SKM-1 (cell line): Measurements from ENCODE around the gene ADARB2.
"Not testable (repeated sequence)": the region's sequence is repeated elsewhere in the genome, so short reads cannot be mapped to it uniquely, and the experiment has no call there.

Experiments used
- DNase-seq: peaks from one replicate; lab custom pipeline; 2025; ENCODE audit not compliant: unreplicated experiment; lab: John Stamatoyannopoulos, UW

The ADARB2 gene

DNA sequence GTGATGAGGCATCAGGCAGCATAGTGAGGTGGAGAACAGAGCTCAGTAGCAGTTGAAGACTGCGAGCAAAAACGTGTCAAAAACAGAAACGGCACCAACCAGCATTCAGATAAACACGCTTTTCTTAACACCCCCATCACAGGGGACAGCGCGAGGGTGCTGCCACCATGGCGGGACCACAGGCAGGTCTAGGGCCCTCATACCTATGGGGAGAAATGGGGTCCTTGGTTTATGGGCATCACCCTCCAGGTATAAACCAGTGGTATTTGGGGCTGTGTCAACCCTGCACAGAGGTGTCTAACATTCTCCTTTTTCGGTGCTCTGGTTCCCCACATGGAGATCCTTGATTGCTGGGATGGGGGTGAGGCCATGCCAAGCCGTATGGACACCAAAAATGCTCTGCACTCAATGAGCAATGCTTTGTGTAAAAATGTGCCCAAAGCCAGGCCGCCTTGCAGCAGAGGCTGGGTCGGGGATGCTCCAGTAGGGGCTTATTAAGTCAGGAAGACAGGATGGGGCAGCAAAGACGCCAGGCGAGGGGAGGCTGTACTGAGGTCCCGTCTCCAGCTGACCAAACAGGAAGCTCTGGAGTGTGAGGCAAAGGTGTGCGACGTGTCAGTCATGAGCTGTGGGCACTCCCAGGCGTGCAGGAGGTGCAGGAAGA is 489.6 kb downstream of the ADARB2 start:
- no peak for DNase-seq

DNA sequence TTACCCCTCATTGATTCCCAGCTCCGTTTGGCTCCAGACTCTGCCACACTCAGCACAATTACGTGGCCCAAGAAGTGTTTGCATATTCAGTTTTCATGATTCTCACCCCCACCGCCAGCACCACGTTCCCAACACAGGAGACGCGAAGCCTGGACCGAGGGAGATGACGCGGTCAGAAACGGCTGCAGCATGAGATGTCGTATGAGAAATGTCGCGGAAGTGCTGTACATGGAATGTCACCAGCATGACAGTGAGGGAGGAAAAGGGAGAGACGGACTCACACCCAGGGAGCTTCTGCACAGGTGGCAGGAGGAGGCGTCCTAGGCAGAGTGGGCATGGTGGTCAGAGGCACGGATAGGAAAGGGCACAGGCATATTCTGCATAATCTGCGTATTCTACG is 492.8 kb downstream of the ADARB2 start:
- DNase-seq = no peak

DNA sequence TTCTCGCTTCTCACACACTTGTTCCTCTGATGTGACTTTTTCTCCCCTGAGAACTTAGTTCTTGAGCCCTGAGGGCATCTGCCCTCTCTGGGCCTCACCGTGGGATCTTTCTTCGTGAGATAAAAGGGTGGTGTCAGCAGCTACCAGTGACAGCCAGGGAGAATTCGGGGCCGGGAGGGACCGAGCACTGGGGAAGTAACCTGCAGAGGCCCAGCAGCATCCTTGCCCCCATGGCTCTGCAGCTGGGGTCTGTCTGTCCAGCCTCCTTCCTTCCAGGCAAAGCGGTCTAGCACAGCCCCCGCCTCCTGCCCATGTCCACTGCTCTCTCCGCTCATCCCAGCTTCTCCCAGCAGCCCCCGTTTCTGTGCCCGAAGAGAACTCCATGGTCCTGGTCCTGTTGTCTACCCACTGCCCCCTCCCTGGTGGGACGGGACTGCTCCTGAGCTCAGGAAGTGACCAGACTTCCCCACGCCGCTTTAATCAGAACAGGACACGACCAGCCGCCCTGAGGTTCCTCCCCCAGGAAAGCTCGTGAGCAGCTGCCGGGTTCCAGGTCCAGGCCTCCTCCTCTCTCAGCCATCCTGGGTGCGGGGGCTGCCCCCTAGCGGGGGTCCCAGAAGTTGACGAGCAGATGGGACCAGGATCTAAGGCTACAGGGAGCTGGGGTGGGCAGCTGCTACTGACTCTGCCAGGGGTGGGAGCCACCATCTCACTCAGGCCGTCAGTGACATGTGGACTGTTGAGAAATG is 493.7 kb downstream of the ADARB2 start:
- no peak for DNase-seq

DNA sequence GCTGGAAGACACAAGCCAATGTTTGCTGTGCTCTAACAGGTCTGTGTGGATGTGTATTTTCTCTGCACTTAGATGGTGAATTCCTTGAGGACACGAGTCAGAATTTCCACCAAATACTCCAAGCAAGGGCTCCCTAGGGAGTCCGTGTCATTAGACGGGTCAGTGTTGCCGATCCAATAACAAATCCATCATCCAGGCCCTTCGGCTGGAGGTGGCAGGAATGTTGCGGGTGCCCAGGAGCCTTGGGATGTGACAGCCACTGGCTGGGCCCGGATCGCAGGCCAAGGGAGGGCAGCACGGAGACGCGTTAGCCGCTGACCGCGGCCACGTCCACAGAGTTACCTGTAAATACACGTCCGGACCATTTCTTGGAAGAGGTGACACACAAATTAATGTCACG is 494.4 kb downstream of the ADARB2 start:
- DNase-seq = no peak

DNA sequence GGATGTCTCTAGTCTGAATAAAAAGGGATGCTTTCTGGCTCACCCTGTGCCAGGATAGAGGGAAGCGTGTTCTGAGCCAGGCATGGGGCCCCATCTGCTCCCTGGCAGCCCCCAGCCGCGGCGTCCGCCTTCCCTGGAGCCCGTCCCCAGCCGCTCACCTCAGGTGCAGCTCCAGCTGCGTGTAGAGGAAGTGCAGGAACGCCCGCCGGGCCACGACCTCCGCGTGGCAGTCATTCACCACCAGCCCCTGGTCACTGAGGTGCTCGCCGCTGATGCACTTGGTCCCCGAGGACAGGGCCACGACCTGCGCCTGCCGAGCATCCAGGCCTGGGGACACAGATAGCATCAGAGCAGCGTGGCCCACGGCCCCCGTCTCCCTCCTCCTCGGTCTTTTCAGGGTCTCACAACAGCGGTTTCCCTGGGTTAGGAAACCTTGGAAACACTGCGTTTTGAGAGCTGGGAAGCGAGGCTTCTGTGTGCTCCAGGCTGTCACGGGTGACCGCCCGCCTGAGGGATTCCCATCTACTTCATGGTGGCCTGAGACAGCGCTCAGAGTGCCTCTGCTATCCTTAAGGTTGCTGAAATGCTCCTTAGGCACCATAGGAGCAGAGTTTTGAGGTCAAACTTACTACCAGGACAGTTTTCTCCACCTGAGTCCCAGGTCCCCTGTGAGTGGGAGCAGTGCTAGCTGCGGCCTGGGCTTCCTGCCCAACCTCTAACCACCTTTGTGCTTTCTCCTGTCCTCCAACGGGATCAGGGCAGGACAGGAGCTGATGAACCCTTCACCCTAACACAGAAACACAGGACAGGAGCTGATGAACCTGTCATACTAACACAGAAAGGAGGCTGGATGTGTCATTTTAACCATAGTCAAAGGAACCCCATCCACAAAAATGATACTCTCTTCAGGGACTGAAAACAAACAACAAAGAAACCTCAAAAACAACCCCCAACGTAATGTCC is 495.1 kb downstream of the ADARB2 start:
- no peak for DNase-seq

DNA sequence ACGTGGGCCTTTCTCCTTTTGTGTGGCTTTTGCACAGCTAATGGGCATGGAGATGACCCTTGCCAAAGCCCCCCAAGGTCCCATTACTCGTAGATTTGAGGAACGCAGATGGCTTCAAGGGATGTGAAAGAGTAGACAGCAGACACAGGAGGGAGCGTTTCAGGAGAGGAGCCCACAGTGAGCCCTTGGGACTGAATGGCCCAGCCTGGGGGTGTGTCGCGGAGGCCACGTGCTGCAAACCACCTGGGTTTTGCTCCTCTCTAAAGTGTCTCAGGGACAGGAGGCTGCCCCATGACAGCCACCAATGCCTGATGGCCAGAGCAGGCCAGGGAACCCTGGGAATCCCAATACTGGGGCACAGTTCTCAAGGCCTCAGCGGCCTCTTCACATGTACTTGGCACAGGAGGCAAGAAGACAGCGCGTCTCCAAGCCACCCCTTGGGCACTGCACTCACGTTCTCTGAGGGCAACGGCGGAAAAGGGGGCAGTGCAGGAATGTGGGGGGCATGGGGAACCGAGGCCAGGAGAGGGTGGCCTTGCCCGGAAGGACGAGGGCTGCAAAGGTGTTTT is 495.9 kb downstream of the ADARB2 start:
- no peak for DNase-seq

DNA sequence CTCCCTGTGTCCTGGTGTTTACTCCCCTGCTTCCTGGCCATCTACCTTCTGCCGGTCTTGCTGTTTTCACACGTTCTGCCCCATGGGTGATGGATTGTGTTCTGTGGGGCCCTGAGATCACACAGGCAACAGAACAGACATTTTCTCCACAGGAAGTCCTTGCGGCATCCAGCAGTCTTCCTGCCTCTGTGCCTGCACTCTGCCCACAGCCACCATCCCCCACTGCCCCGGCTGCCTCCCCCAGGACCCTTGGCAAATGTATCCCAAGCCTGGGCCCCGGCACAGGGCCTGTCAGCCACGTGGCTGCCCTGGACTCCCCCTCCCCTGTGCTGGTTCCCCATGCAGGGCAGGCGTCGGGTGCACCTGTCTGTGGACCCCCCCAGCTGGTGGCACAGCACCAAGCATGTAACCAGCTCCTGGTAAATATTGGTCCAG is 497.0 kb downstream of the ADARB2 start:
- no peak for DNase-seq

DNA sequence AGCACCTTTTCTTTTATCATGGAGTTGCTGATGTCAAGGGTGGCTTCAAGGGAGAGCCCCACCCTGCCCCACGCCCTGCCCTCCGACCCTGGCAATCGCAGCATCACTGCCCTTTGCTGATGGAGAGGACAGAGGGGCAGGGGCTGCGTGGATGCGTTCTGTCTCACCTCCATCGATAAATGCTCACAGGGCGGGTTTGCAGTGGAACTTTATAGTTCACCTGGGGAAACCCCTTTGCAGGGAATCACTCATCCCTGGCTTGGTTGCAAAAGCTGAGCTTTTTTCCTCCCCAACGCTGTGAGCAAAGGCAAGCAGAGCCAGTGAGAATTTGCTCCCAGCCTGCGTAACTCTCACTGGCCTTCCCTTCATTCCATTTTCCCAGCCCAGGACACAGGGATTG is 504.3 kb downstream of the ADARB2 start:
- DNase-seq = no peak

DNA sequence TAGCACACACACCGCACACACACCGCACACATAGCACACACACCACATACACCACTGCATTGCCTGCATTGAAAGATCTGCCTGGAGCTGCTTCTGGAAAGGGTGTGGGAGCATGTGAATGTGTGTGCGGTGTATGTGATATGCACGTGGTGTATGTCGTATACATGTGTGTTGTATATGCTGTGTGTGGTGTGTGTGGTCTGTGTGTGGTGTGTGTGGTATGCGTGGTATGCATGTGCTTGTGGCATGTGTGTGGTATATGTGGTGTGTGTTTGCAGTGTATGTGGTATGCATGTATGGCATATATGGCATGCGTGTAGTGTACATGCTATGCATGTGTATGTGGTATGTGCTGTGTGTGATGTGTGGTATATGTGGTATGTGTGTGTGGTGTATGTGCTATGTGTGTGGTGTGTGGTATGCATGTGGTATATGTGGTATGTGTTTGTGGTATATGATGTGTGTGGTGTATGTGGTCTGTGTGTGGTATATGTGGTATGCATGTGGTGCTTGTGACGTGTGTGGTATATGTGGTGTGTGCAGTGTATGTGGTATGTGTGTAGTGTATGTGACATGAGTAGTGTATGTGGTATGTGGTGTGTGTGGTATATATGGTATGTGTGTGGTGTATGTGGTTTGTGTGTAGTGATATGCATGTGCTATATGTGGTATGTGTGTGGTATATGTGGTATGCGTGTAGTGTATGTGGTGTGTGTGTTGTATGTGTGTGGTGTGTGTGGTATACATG is 505.0 kb downstream of the ADARB2 start:
- DNase-seq = no peak

DNA sequence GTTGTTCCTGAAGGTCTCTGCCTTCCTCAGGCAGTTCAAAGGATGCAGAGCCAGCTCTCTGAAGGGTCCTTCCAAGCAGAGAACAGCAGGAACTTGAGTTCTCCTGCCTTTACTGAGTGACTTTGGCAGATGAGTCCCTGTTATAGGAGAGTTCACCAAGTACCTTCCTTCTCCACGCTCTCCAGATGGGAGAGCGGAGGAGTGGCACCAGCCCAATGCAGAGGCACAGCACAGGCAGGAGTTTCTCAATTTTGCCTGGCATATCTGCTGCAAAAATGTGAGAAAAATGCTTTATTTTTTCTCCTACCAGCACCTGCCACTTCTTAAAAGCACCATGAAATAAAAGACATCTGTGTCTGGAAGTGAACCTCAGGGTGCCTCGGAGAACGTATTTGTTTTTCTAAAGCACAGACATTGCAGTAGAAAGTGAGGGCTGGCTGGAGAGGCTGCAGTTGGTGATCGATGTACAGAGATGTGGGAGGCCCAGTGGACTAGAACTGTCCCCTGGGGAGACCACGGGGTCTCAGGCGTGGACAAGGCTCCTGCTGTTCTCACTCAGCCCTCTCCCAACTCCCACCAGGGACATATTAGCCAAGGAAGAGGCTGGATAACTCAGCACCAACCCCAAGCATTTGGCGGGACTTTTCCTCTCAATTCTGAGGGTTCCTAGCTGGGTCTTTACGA is 506.6 kb downstream of the ADARB2 start:
- no peak for DNase-seq

DNA sequence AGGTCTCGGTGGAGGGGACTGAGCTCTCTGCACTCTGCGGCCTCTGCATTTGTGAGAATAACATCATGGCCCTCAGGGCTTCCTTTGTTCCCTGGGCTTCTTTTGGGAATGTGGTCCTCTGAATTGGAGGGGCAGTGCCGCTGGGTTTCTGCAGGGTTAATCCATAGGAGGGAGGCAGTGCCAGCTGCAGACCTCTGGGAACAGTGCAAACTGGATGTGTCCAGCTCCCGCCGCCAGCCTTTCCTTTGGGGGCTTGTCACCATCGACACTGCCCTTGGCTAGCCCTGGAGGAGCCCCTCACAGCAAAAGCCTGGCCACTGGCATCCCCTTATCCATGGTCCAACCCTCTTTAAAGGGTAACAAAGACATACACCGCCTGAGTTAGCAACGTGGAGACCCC is 507.2 kb downstream of the ADARB2 start:
- DNase-seq = no peak

DNA sequence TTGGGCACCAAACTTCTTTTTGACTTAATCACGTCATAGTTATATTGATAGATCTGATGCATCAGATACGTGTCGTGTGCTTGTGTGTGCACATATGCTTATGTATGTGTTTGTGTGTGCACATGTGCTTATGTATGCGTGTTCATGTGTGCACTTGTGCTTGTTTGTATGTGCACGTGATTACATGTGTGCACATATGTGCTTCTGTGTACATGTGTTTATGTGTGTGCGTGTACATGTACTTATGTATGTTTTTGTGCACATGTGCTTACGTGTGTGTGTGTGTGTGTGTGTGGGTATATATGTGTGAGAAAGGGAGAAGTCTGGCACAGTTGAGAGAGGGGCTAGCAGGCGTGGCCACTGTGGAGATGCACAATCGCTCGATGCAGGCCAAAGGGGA is 507.8 kb downstream of the ADARB2 start:
- DNase-seq = no peak

DNA sequence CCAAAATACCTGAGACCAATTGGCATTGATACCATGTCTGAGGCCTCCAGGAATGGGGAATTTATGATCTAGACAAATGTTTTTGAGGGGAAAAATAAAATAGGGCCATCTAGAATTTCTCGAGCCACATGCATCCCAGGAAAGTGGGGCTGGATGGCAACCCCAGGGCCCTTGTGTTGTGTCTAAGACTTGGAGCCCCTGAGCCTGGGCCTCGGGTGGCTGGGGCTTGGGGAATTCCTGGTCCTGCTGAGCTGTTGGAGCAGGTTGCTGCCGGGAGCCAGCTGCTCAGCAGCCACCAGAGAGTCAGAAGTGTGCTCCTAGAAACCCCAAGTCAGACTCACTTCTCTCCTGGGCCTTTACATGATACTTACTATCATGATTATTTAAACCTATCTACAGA is 508.2 kb downstream of the ADARB2 start:
- DNase-seq = no peak

DNA sequence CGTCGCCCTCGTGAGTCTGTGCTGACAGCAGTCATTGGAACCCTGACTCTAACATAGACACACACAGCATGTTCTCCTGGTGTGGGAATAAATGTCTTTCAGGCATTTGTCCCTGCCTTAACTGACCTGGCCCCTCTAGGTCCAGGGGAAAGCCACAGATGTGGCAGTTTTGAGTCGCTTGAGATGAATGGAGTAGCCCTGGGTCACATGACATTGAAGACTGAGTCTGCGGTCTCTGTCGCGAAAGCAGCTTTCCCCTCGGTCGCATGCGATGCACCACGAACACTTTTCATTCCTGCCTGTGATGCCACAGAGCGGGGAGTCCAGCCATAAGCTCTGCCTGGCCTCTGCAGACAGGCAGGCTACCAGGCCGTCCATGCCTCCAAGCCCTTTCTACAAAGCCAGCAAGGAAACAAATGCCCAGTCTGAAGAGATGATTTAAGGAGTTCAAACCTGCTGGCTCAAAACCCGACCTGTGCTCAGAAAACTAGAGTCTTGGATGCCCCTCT is 508.8 kb downstream of the ADARB2 start:
- DNase-seq = no peak

DNA sequence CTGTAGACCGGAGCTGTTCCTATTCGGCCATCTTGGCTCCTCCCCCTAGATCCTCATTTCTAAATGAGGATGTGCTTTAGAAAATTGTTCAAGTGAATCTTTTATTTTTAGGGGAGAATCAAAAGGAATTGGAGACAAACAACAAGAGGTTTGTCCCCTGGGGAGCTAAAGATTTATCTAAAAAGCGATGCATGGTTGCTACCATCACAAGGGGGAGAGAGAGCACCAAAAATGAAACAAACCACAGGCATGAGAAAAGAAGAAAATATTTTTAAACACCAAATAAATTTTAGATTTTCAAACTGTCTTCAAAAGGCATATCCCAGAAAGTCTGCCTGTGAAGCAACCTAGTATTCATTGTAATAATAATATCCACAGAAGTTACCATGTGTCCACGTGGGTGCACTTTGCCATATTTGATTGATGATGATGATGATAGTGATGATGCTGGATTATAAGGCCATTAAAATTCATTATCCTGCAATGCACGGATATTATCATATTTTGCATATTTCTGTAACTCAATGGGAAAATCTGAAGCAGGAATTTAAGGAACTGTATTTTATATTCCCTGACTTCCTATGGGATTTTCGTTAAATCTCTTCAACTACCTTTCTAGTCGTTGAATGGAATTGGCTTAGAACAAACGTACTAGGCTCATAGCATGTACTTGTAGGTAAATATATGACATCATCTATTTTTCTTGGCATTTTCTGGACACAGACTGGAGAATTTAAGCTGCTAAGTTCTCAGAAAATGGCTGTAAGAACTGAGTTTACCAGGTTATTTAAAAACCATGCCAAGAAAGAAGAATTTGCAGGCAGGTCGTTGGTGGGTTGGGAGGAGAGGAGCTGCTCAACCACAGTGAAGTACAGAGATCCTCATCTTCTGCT is 509.6 kb downstream of the ADARB2 start:
- no peak for DNase-seq

DNA sequence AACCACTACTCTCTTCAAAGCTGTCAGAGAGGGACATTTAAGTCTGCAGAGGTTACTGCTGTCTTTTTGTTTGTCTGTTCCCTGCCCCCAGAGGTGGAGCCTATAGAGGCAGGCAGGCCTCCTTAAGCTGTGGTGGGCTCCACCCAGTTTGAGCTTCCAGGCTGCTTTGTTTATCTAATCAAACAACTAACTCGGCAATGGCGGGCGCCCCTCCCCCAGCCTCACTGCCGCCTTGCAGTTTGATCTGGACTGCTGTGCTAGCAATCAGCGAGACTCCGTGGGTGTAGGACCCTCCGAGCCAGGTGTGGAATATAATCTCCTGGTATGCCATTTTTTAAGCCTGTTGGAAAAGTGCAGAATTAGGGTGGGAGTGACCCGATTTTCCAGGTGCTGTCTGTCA is 510.4 kb downstream of the ADARB2 start:
- DNase-seq = not testable (repeated sequence)

DNA sequence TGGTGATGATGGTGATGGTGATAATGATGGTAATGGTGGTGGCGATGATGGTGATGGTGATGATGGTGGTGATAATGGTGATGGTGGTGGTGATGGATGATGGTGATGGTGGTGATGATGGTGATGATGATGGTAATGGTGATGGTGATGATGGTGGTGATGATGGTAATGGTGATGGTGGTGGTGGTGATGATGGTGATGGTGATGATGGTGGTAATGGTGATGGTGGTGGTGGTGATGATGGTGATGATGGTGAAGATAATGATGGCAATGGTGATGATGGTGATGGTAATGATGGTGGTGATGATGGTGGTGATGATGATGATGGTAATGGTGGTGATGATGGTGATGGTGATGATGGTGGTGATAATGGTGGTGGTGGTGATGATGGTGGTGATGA is 517.5 kb downstream of the ADARB2 start:
- not testable (repeated sequence) for DNase-seq

DNA sequence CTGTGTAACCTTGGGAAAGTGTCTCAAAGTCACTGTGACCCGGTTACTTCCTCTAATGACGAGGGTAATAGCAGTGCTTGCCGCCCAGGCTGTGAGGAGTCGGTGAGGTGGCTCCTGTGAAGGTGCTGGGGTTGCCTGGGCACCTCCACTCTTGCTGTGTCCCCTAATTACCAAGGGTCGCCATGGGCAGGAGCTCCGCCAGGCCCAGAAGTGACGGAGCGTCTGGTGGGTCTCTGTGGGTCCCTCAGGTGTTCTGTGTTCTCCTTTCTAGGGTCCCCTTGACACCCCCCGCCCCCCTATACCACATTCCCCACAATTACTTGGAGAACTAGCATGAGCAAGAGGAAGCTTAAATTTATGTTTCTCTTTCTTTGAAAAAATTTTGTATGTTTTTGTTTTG is 519.7 kb downstream of the ADARB2 start:
- no peak for DNase-seq

DNA sequence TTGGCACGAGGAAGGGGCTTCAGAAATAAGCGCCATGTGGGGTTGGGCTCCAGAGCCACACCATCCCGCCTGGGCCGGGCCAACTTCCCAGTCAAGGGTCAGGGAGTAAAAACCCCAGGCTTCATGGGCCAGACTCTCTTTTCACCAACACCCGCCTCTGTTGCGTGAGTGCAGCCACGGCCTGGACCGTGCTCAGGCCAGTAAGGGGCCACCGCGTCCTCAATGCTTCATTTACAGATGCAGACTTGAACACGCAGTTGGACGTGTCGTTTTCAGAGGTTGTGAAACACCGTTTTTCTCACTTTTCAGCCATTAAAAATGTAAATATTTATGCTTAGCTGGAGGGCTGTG is 520.1 kb downstream of the ADARB2 start:
- no peak for DNase-seq
